ENCODE measurements around the gene NSUN7. TPM values are rescaled to one million over a fixed set of nuclear protein-coding genes. Genes with fewer than 3 reads are reported as not detected.

The NSUN7 gene
- total RNA-seq, 6 experiments from 2014 or later: not detected

DNA sequence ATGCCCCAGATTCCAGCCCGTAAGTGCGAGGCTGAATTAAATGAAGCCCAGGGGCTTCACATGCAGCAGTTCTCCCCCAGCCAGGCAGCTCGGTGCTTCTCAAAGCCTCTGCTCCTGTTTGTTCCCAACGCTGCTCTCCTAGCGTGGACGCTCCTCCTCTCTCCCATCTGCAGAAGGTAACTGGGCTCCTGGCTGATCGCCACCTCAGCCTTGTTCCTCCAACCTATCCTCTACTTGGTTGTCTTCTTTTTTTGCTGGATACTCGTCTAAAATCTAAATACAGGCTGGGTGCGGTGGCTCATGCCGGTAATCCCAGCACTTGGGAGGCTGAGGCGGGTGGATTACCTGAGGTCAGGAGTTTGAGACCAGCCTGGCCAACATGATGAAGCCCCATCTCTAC lies 70.3 kb downstream of the NSUN7 start:
- TF ChIP-seq, protein P1, sequence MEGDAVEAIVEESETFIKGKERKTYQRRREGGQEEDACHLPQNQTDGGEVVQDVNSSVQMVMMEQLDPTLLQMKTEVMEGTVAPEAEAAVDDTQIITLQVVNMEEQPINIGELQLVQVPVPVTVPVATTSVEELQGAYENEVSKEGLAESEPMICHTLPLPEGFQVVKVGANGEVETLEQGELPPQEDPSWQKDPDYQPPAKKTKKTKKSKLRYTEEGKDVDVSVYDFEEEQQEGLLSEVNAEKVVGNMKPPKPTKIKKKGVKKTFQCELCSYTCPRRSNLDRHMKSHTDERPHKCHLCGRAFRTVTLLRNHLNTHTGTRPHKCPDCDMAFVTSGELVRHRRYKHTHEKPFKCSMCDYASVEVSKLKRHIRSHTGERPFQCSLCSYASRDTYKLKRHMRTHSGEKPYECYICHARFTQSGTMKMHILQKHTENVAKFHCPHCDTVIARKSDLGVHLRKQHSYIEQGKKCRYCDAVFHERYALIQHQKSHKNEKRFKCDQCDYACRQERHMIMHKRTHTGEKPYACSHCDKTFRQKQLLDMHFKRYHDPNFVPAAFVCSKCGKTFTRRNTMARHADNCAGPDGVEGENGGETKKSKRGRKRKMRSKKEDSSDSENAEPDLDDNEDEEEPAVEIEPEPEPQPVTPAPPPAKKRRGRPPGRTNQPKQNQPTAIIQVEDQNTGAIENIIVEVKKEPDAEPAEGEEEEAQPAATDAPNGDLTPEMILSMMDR (IDR thresholded peaks at IDR 0.05): no peak
- no peak overlapping the region for H3K27ac Mint-ChIP-seq
- no peaks in the 10 kb centered on the region for H3K27me3 Mint-ChIP-seq (ENCODE audit: insufficient read depth)
- no peaks in the 10 kb centered on the region for H3K9me3 Mint-ChIP-seq
- no peak overlapping the region for H3K4me3 Mint-ChIP-seq
- peaks cover 7% of the 10 kb centered on the region; the same call in 1 of the 2 replicates for H3K4me1 Mint-ChIP-seq (ENCODE audit: low read depth)
- DNase-seq: no peak
- H3K36me3 Mint-ChIP-seq (ENCODE audit: low read depth): peaks cover 28% of the 10 kb centered on the region

- Mint-ChIP-seq H3K27ac (no peak overlapping the region), H3K36me3 (ENCODE audit: low read depth) (peaks cover 17% of the 10 kb centered on the region)
These were observed 72.8 kb downstream of the NSUN7 start for GRCh38 chr4:40822420-40823166.

DNA sequence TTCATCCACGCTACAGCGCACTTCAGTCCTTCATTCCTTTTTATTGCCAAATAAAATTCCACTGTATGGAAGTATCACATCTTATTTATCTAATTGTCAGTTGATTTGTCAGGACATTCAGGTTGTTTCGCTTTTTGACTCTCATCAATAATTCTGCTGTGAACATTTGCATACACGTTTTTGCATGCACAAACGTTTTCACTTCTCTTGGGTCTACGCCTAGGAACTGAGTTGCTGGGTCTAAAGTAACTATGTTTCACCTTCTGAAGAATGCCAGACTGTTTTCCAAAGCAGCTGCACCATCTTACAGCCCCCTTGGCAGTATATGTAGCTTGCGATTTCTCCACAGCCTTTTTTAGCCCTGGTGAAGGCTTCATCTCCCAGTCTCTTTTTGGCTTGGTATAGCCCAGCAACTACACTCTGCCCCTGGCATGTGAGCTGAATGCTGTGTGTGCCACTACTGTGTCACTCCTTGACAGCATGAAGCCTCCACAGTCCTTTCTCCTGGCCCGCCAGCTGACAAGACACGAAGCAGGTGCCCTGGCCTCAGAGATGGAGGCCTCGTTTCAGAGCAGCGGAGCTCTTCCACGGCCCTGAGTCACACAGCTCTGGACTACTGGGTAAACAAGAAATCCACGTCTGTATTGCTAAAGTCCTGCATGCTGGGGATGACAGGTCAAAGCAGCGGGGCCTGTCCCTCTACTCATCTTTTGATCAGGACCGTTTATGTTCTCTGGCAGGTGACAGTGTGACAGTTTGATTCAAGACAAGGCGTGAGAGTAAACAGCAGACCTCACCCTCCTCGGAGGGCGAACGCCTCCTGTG lies 75.5 kb downstream of the NSUN7 start:
- no peaks in the 10 kb centered on the region for H3K9me3 Mint-ChIP-seq
- no peak overlapping the region for H3K4me3 Mint-ChIP-seq
- H3K36me3 Mint-ChIP-seq (ENCODE audit: low read depth): peaks cover 34% of the 10 kb centered on the region

More at GRCh38 chr4:40822420-40823166, 72.8 kb downstream of the NSUN7 start:
- Mint-ChIP-seq H3K27me3 (ENCODE audit: insufficient read depth) (no peaks in the 10 kb centered on the region), H3K9me3 (no peaks in the 10 kb centered on the region), H3K4me1 (ENCODE audit: low read depth) (no peaks in the 10 kb centered on the region), H3K4me3 (no peak overlapping the region)
- TF ChIP-seq, protein P1 (IDR thresholded peaks at IDR 0.05): no peak
- no peak for DNase-seq

GRCh38 chr4:40826821-40827220 lies 77.1 kb downstream of the NSUN7 start:
- H3K36me3 Mint-ChIP-seq (ENCODE audit: low read depth): peaks cover 31% of the 10 kb centered on the region
- H3K4me3 Mint-ChIP-seq: no peak overlapping the region
- H3K4me1 Mint-ChIP-seq (ENCODE audit: low read depth): no peaks in the 10 kb centered on the region
- no peaks in the 10 kb centered on the region for H3K9me3 Mint-ChIP-seq
- TF ChIP-seq, protein P1 (IDR thresholded peaks at IDR 0.05): no peak
- no peaks in the 10 kb centered on the region for H3K27me3 Mint-ChIP-seq (ENCODE audit: insufficient read depth)
- no peak for DNase-seq
- no peak overlapping the region for H3K27ac Mint-ChIP-seq

More for the DNA sequence above, 75.5 kb downstream of the NSUN7 start:
- H3K27me3 Mint-ChIP-seq (ENCODE audit: insufficient read depth): no peaks in the 10 kb centered on the region
- TF ChIP-seq, protein P1 (IDR thresholded peaks at IDR 0.05): no peak
- DNase-seq: no peak
- no peaks in the 10 kb centered on the region for H3K4me1 Mint-ChIP-seq (ENCODE audit: low read depth)
- no peak overlapping the region for H3K27ac Mint-ChIP-seq

GRCh38 chr4:40827758-40828157 lies 78.0 kb downstream of the NSUN7 start:
- Mint-ChIP-seq H3K36me3 (ENCODE audit: low read depth) (peaks cover 22% of the 10 kb centered on the region), H3K27ac (no peak overlapping the region), H3K4me3 (no peak overlapping the region), H3K4me1 (ENCODE audit: low read depth) (no peaks in the 10 kb centered on the region), H3K27me3 (ENCODE audit: insufficient read depth) (no peaks in the 10 kb centered on the region; the same call in 1 of the 2 replicates), H3K9me3 (no peaks in the 10 kb centered on the region)
- TF ChIP-seq, protein P1 (IDR thresholded peaks at IDR 0.05): no peak
- DNase-seq: no peak
